Measurements from ENCODE around the gene ADISSP. TPM values are rescaled to one million over a fixed set of nuclear protein-coding genes. Genes with fewer than 3 reads are reported as not detected.

ADISSP gene
- total and polyA plus RNA-seq, 2 of the 8 experiments (the other 6 are each of a cell fraction or from before 2014, with no cell fraction given), result 111 to 141 TPM

GRCh38 chr20:3728876-3729275 lies 38.7 kb downstream of the ADISSP start:
- H3K4ac ChIP-seq (replicated peaks; ENCODE audit: insufficient read length, low read depth, low read length), result no peak overlapping the region
- H3K4me1 ChIP-seq (replicated peaks in 1 of 4; ENCODE audit: control insufficient read depth in 3 of 4, insufficient read depth in 4 of 4, low read length in 3 of 4), result peaks cover 0 to 19% (median 14%) of the 10 kb centered on the region in 4 experiments; a peak in 5 of 7 replicates
- no peaks in the 10 kb centered on the region for H3K36me3 ChIP-seq (ENCODE audit: control insufficient read depth in 2 of 4, insufficient read depth in 4 of 4, low read length in 3 of 4)
- H2AFZ ChIP-seq (ENCODE audit: low read length), result no peak overlapping the region
- no peak overlapping the region for H2BK120ac ChIP-seq (replicated peaks; ENCODE audit: low read depth, low read length)
- H2AK5ac ChIP-seq (ENCODE audit: low read depth, low read length), result no peak overlapping the region
- no peak overlapping the region for H3K23ac ChIP-seq (ENCODE audit: insufficient read length)
- H4K8ac ChIP-seq (ENCODE audit: extremely low read depth, insufficient read depth, low read length), result peak overlapping the region; percentile 14; the same call in 1 of the 2 replicates
- H3K23me2 ChIP-seq (ENCODE audit: low read depth, low read length), result 0 out of 2 replicates have a peak, but pooled peaks cover 3% of the 10 kb centered on the region
- no peaks in the 10 kb centered on the region for H3K79me1 ChIP-seq (ENCODE audit: low read depth, low read length)
- H3K27me3 ChIP-seq (replicated peaks in 1 of 4; ENCODE audit: control insufficient read depth in 3 of 4, extremely low read depth in 1 of 4, insufficient read depth in 3 of 4, low read length in 3 of 4), result peaks cover 1 to 26% (median 22%) of the 10 kb centered on the region in 4 experiments; a peak in 6 of 7 replicates
- no peak overlapping the region for H2BK5ac ChIP-seq (ENCODE audit: low read depth, low read length)
- no peak overlapping the region for H4K5ac ChIP-seq (ENCODE audit: insufficient read length, low read depth, low read length)
- no peak overlapping the region for H3K14ac ChIP-seq (ENCODE audit: insufficient read length)
- H3K9ac ChIP-seq (replicated peaks in 1 of 4; ENCODE audit: extremely low read depth in 1 of 4, low read depth in 3 of 4, low read length in 3 of 4), result no peak overlapping the region
- H3K27ac ChIP-seq (ENCODE audit: low read depth, low read length), result no peak overlapping the region
- ChIA-PET POLR2A (ENCODE audit: partially characterized antibody) (interaction anchor here (1.6 to 2.5 kb wide), 3 partner anchors 9 to 17 kb away, joined by 4 to 7 read pairs (median 6); no protein-coding TSS in a partner anchor), CTCF (ENCODE audit: partially characterized antibody) (interaction anchor here (0.9 to 17.6 kb wide), 8 partner anchors 11 to 54 kb away, joined by 3 to 221 read pairs (median 6); no protein-coding TSS in a partner anchor)
- WGBS, 2 experiments (ENCODE audit: extremely low coverage in 1 of 2, insufficient coverage in 1 of 2, insufficient read length in 1 of 2, insufficient replicate concordance in 2 of 2, low coverage in 1 of 2, low lambda C conversion rate in 2 of 2, missing lambda C conversion rate in 1 of 2), result 87% methylated on average over 3 of the region's 3 CpGs; no CpG with 5 or more reads in 1 of the 2 experiments
- peaks cover 0 to 2% of the 10 kb centered on the region in 2 experiments for H4K20me1 ChIP-seq (replicated peaks in 1 of 2; ENCODE audit: control insufficient read depth in 1 of 2, insufficient read depth in 2 of 2, low read length in 2 of 2)
- H2BK12ac ChIP-seq (ENCODE audit: low read depth, low read length), result no peak overlapping the region
- H3K4me3 ChIP-seq (ENCODE audit: extremely low read depth in 1 of 4, insufficient read depth in 2 of 4, low read depth in 3 of 4, low read length in 4 of 4), result no peak overlapping the region
- no peak overlapping the region for H4K91ac ChIP-seq (replicated peaks; ENCODE audit: insufficient read length, low read length)
- H2BK15ac ChIP-seq (ENCODE audit: low read length), result no peak overlapping the region
- FAIRE-seq (no peak), DNase-seq (ENCODE audit: low read depth in 1 of 2, low spot score in 2 of 2) (no peak)
- H2BK20ac ChIP-seq (ENCODE audit: low read length), result no peak overlapping the region
- no peaks in the 10 kb centered on the region for H3K9me3 ChIP-seq (ENCODE audit: insufficient read depth in 2 of 2, low read depth in 1 of 2, low read length in 1 of 2)
- no peak overlapping the region for H3K56ac ChIP-seq (replicated peaks; ENCODE audit: insufficient read length, low read depth, low read length)
- no peaks in the 10 kb centered on the region for H3K79me2 ChIP-seq (ENCODE audit: control insufficient read depth in 1 of 2, insufficient read depth in 2 of 2, low read length in 2 of 2)
- no peak overlapping the region for H3K18ac ChIP-seq (ENCODE audit: extremely low read depth, low read length)
- no peak overlapping the region for H3K4me2 ChIP-seq (ENCODE audit: insufficient read depth in 1 of 2, low read depth in 2 of 2, low read length in 2 of 2)
- TF ChIP-seq ATF3 (IDR thresholded peaks at IDR 0.05; ENCODE audit: insufficient read depth, low read depth, low read length) (no peak), JUN (IDR thresholded peaks at IDR 0.05; ENCODE audit: low read depth, low read length) (no peak), NRF1 (IDR thresholded peaks at IDR 0.05; ENCODE audit: low read depth, low read length) (no peak), MAFK (IDR thresholded peaks at IDR 0.05; ENCODE audit: low read depth, low read length) (no peak), JUND (IDR thresholded peaks at IDR 0.05; ENCODE audit: low read length) (no peak), NANOG (IDR thresholded peaks at IDR 0.05; ENCODE audit: insufficient read depth, low read depth, low read length, poor library complexity, severe bottlenecking) (no peak)
